NCI-H146 (cell line): Measurements from ENCODE around the gene ZC4H2.
"Not testable (repeated sequence)": the region's sequence is repeated elsewhere in the genome, so short reads cannot be mapped to it uniquely, and the experiment has no call there.

Experiments used
- DNase-seq: peaks from one replicate; lab custom pipeline; 2025; lab: John Stamatoyannopoulos, UW

The ZC4H2 gene

DNA sequence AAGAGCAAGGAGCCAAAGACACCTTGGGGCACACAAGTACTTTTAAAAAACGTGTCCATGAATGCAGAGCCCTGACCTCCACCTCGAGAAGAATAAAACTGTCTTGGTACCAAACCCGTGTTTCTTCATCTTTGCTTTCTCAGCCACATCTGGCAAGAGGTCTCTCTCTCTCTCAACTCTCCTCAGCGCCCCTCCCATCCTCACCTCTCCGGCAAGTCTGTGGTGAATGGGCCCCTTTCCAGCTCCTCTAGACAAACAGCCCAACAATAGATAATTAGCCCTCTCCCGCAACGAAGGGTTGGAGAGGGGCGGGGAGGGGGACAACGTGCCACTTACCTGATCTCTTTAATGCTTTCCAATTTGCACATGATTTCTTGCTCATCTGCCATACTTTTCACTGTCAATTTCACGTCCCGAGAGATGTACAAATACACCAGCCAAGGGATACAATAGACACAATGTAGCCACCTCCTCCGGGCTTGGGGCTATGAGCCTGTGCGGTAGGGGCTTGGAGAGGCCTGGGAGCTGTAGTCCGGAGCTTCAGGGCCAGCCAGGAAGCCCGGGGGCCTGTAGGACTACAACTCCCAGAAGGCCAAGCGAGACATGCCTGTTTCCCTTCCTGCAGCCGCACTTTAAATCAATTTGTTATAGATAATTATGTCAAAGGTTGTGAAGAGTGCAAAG is at the start of gene ZC4H2:
TSS of gene ZC4H2 (minus strand) at position 462 of the 684 bp plus-strand sequence. CDS start at position 389, 73 bp downstream.
- DNase-seq: peak; percentile 12

DNA sequence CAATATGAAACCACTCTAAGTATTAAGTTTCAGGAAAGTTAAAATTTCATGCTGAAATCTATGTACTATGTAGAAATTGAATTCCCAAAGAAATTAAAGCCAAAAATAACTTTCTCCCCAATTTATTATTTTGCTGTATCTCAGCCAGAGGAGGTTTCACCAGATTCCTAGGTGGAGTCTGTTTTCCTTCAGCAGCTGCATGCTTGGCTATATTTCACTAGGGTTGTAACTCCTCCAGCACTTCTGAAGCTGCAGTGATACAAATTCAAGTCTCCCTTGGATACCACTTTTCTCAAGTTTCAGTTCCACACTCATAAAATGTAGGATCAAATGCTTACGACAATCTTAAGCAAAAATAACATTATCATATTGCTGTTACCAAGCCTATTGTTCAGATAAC is 41.2 kb upstream of the ZC4H2 start:
- DNase-seq: no peak

DNA sequence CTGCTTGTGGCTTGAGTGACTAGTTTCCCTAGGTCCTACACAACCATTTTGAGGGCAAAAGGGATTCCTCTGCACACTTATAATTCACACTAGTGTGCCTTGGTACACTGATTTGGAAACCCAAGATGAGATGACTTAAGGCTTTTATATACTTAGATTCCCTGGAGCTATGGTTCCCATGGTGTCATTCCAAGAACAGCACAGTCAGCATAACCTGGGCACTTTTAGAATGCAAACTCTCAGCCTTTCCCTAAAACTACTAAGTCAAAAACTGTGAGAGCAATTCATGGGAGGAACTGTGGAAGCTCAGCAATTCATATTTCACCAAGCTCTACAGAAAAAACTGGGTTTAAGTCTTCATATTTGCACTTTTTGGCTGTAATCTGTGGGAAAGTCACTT is 38.0 kb upstream of the ZC4H2 start:
- no peak for DNase-seq

- DNase-seq: no peak
These were observed 33.2 kb upstream of the ZC4H2 start for GRCh38 chrX:65009459-65009858.

- DNase-seq: not testable (repeated sequence)
These were observed 26.0 kb upstream of the ZC4H2 start for GRCh38 chrX:65002208-65002607.

GRCh38 chrX:64996805-64997204 is 20.6 kb upstream of the ZC4H2 start:
- DNase-seq: no peak

DNA sequence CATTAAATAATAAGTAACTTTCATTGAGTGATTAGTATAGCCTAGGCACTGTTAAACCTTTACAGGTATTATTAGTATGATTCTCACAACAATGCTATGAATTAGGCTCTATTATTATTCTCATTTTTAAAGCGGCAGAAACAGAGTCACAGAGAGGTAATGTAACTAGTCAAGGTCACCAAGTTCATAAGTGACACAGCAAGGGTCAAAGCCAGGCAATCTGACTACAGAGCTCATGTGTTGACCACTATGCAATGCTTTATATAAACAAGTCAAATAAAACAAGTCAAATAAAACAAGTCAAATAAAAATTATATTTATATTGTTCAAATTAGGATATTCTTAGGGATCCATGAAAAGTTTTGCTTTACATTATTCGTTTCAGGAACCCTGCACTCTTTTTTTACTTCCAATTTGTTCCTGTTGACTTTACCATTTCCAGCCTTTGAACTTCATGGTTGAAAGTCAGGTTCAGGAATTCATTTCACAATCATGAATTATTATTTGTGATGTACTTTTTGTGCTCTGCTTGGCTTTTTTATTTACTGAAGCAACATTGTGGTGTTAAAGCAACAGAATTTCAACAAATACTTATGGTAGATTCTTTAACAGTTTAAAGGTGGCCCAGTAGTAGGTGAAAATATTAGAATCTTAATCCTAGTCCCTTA is 18.0 kb upstream of the ZC4H2 start:
- no peak for DNase-seq

DNA sequence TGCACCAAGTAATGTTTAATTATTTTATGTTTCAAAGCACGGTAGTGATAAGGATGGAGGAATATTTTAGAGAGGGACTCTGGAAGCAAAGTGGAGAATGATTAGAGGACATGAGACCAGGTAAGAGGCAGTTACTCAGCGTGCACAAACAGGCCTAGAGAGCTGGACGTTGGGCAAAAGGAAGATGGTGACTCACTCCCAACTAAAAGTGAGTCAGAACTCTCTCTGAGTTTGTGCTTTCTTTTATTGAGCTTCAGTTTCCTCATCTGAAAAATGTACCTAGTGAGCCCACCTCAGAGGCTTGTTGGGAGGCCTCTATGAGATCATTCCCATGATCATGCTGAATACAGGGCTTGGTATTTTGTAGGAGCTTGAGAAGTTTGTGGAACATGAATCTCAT is 1.6 kb upstream of the ZC4H2 start:
- no peak for DNase-seq

DNA sequence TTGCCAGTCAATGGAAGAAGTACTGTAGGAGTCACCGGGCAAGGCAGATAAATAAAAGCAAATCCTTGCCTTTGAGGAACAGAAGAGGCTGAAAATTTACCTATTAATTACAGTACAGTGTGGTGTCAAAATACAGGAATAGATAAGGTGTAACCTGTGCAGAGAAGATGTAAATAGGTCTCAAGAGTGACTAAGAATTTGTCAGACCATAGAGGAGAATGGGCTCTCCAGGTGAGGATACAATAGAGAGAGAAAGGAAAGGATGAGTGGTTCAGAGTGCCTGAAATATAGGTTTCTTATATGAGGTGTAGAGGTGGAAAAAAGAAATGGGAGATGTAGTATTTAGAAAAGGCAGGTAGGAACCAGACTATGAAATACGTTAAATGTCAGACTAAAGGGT is 801 bp upstream of the ZC4H2 start:
- no peak for DNase-seq

DNA sequence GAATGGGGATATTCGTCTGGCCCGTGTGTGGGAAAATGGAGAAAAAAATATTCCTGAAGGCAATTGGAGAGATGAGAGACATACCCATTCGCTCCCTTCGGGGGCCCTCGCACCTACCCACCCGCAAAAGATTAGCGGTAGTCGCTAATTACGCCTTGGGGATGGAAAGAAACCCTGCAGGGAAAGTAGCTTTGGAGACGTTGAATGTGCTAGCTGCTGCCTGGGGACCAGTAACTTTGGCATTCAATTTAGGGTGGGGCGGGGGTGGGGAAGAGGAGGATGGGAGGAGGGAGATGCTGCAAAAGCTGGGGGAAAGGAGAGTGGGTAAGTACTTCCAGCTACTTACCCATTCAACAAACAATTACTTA is 407 bp upstream of the ZC4H2 start:
- no peak for DNase-seq

DNA sequence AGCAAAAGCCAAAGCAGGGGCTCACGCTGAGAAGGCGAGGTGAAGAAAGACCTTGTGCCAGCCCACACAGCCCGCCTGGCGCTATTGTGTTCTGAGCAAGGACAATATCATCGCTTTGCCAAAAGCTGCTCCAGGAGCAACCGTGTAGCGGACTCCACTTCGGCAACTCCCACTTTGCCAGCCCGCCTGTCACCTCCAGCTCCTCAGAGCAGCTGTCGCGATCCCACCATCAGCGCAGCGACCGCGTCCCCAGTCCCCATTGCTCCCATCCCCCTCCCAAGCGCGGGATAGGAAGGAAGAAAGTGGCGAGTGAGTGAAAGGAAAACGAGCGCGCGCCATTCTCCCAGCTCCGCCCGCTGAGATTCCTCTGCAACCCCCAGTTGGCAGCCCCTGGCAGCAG is 759 bp downstream of the ZC4H2 start:
- no peak for DNase-seq

GRCh38 chrX:64925480-64925879 is 50.8 kb downstream of the ZC4H2 start:
- DNase-seq: no peak

DNA sequence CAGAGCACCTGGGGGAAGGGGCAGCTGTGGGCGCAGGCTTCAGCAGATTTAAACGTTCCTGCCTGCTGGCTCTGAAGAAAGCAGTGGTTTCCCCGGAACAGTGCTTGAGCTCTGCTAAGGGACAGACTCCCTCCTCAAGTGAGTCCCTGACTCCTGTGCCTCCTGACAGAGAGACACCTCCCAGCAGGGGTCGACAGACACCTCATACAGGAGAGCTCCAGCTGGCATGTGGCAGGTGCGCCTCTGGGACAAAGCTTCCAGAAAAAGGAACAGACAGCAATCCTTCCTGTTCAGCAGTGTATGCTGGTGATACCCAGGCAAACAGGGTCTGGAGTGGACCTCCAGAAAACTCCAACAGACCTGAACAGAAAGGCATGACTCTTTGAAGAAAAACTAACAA is 68.1 kb downstream of the ZC4H2 start:
- DNase-seq: no peak

DNA sequence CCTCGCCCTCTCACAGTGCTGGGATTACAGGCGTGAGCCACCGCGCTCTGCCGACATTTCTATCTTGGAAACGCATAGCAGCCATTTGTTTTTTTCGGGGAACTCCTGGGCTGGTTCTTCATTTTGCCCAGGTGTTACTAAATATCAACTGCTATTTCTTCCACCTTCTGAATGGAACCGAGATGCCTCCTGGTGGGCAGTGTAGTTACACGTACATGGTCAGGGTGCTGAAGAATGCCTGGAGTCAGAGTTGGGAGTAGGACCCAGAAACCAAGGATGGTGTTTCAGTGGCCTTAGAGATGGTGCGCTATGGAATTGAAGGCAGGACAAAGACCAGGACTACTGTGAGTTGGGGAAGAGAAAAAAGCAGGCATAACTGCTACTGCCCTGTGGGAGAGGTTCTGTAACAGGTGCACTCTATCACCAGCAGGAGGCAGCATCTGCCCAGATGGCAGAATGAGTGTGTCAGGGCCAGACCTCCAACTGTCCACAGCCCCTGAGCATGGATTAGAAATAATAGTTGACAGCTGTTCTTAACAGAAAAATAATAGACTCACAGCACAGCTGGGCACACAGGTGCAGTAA is 81.7 kb downstream of the ZC4H2 start:
- DNase-seq: no peak

GRCh38 chrX:64885850-64886249 is 90.4 kb downstream of the ZC4H2 start:
- no peak for DNase-seq

DNA sequence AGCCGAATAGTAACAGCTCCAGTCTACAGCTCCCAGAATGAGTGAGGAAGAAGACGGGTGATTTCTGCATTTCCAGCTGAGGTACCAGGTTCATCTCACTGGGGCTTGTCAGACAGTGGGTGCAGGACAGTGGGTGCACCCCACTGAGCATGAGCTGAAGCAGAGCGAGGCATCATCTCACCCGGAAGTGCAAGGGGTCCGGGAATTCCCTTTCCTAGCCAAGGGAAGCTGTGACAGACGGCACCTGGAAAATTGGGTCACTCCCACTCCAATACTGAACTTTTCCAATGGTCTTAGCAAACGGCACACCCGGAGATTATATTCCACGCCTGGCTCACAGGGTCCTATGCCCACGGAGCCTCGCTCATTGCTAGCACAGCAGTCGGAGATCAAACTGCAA is 97.5 kb downstream of the ZC4H2 start:
- DNase-seq: not testable (repeated sequence)

GRCh38 chrX:64867217-64867616 is 109.0 kb downstream of the ZC4H2 start:
- DNase-seq: no peak
